GM15510 (cell line): ENCODE measurements around the gene TEX53.

ENCODE experiments used
- POLR2A ChIP-seq: IDR thresholded peaks from 3 replicates; pipeline ENCODE4 v1.6.1; 2011; ENCODE audit warnings: borderline replicate concordance; ENCODE audit not compliant: insufficient read length; ENCODE audit errors: extremely low read depth

Gene TEX53

DNA sequence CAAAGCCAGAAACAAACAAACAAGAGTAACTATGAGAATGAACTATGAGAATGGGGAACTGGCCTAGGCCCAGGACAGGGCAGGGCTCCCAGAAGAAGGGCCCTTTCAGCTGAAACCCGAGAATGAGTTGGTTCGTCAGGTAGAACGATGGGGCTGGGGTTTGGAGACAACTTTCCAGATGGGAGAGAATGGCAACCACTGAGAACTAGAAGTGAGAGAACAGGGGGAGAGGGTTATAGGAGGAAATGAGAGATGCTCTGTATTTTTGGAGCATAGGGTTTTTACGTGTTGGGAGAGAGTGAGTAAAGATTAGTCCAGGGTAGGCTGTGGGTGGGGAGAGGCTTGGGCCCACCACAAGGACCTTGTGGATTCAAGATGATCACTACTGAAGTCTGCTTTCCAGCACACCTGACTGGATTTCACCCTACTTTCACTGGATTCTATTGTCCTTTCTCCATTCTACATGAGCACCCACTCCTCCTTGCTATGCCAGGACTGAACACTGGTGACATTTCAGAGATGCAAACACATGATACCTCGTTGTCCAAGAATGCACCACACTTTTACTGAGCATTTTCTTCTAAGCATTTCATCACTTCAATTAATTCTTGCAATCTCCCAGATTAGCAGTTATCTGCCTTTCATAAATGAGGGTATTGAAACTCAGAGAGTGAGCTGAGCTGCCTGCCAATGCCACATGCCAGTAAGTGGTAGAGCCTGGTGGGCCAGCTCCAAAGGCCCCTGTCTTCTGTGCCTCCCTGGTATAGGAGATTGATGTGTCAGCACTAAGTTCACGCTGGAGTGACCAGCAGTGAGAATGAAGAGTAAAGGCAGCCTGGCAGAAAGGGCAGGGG lies 49.7 kb downstream of the TEX53 start:
- TF ChIP-seq POLR2A = no peak

DNA sequence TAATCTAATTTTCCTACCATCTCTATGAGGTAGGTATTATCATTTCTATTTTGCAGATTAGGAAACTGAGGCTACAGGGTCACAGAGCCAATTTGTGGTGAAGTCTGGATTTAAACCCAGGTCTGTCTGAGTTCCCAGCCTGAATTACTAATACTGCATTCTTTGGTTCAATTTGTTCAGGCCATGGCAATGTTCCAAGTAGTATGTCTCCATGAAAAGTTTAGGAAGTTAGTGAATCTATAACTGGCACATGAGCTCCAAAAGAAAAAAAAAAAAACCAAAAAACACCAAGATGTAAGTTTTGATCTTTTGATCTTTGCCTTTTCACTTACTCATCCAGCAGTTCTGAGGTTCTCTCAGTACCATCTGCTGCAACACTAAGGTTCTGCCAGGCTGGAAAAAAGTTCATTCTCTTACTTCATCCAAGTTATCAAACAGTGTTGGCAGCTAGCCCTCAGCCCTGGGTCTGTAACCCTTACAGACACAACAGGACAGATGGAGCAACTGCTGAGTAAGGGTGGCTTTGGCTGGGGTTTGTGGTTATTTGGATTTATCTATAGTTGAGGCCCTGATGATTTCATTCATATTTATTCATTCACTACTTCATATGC lies 50.9 kb downstream of the TEX53 start:
- no peak for TF ChIP-seq POLR2A
